B cell (primary cell): ENCODE results near the gene TPRA1. TPM values are rescaled to one million over a fixed set of nuclear protein-coding genes. Genes with fewer than 3 reads are reported as not detected.

ENCODE experiments used
- ATAC-seq: fragments of 200-7000 bp; cut with Tn5 transposase; one replicate; pipeline ENCODE4 v1.10.0; 2021; ENCODE audit warnings: low read depth, mild to moderate bottlenecking, moderate number of reproducible peaks, moderate library complexity
- CTCF ChIA-PET: fragments of 350-600 bp; sonication (Branson Sonifier 250); formaldehyde crosslinking; loops from one replicate; lab custom pipeline; 2021; ENCODE audit warnings: antibody characterized with exemption, inconsistent platforms; lab: Charles Lee
- POLR2A ChIA-PET: fragments of 350-600 bp; sonication (Branson Sonifier 250); formaldehyde crosslinking; loops from one replicate; lab custom pipeline; 2021; ENCODE audit warnings: antibody characterized with exemption; lab: Charles Lee
- DNase-seq: peaks from one replicate; pipeline ENCODE4 v3.0.0; 2013
- H2AFZ ChIP-seq: 2 replicates; pipeline ENCODE4 v1.6.1; 2012; ENCODE audit warnings: mild to moderate bottlenecking, low read depth, low read length; ENCODE audit not compliant: insufficient read depth, poor library complexity, severe bottlenecking
- H3K27ac ChIP-seq, 2 donors: 1 replicate in 1 of 2; 2 replicates in 1 of 2; pipeline ENCODE4 v1.5.1; 2012 to 2013; ENCODE audit warnings: low read length in 2 of 2, mild to moderate bottlenecking in 2 of 2, moderate library complexity in 1 of 2
- H3K27me3 ChIP-seq, 4 experiments: fragments of 200-600 bp in 1 of 4; sonication (generic) in 1 of 4; replicated peaks in 1 of 4; 1 replicate in 2 of 4; 2 replicates in 2 of 4; pipeline versions ENCODE4 v1.6.1 to v1.7.0; 2013 to 2016; ENCODE audit warnings: low read length in 3 of 4, mild to moderate bottlenecking in 2 of 4, mixed read lengths in 1 of 4, moderate library complexity in 1 of 4; ENCODE audit not compliant: insufficient read depth in 4 of 4, control insufficient read depth in 3 of 4; ENCODE audit errors: control extremely low read depth in 1 of 4
- H3K36me3 ChIP-seq, 2 experiments: replicated peaks in 1 of 2; 1 replicate in 1 of 2; 2 replicates in 1 of 2; pipeline versions ENCODE4 v1.6.1 to v1.7.1; 2013; ENCODE audit warnings: low read length in 1 of 2; ENCODE audit not compliant: insufficient read depth in 2 of 2, control insufficient read depth in 1 of 2; ENCODE audit errors: control extremely low read depth in 1 of 2, extremely low read depth in 1 of 2
- H3K4me1 ChIP-seq, 2 donors: fragments of 200-600 bp in 1 of 2; sonication (generic) in 1 of 2; 1 replicate in 1 of 2; 2 replicates in 1 of 2; pipeline versions ENCODE4 v1.5.1 to v1.6.1; 2013 to 2017; ENCODE audit warnings: low read length in 2 of 2; ENCODE audit not compliant: control insufficient read depth in 2 of 2, insufficient read depth in 2 of 2
- H3K4me2 ChIP-seq: replicated peaks from 2 replicates; pipeline ENCODE3; 2012; ENCODE audit warnings: mild to moderate bottlenecking, low read depth, low read length; ENCODE audit not compliant: poor library complexity, severe bottlenecking
- H3K4me3 ChIP-seq, 5 experiments: fragments of 200-600 bp in 1 of 5; sonication (generic) in 1 of 5; 1 replicate in 3 of 5; 2 replicates in 2 of 5; pipeline versions ENCODE4 v1.5.1 to v1.7.0; 2011 to 2016; ENCODE audit warnings: low read length in 4 of 5, mild to moderate bottlenecking in 4 of 5, low read depth in 2 of 5, control low read depth in 1 of 5, moderate library complexity in 1 of 5; ENCODE audit not compliant: insufficient read depth in 1 of 5; ENCODE audit errors: control extremely low read depth in 1 of 5, extremely low read depth in 1 of 5
- H3K79me2 ChIP-seq: fragments of 200-600 bp; sonication (generic); one replicate; pipeline ENCODE4 v1.6.0; 2016; ENCODE audit warnings: low read length; ENCODE audit not compliant: control insufficient read depth, insufficient read depth
- H3K9ac ChIP-seq: fragments of 200-600 bp; sonication (generic); 2 replicates; pipeline ENCODE4 v1.6.1; 2017; ENCODE audit warnings: mild to moderate bottlenecking, low read length, moderate library complexity
- H3K9me3 ChIP-seq, 3 donors: one replicate each; pipeline versions ENCODE4 v1.6.1 to v1.7.1; 2013; ENCODE audit warnings: low read length in 2 of 3; ENCODE audit not compliant: control insufficient read depth in 2 of 3, insufficient read depth in 1 of 3; ENCODE audit errors: control extremely low read depth in 1 of 3
- H4K20me1 ChIP-seq: 2 replicates; pipeline ENCODE4 v1.6.0; 2012; ENCODE audit warnings: mild to moderate bottlenecking, low read length; ENCODE audit not compliant: insufficient read depth, control insufficient read depth, poor library complexity, severe bottlenecking
- H3K27ac Mint-ChIP-seq: one replicate; pipeline ENCODE4 v1.8.0; 2021; ENCODE audit warnings: mixed read lengths
- H3K27me3 Mint-ChIP-seq: one replicate; pipeline ENCODE4 v1.8.0; 2021; ENCODE audit warnings: mixed read lengths
- H3K4me1 Mint-ChIP-seq: one replicate; pipeline ENCODE4 v1.8.0; 2021; ENCODE audit warnings: mixed read lengths
- H3K4me3 Mint-ChIP-seq: one replicate; pipeline ENCODE4 v1.8.0; 2021; ENCODE audit warnings: mixed read lengths
- H3K9me3 Mint-ChIP-seq: one replicate; pipeline ENCODE4 v1.8.0; 2022; ENCODE audit warnings: mixed read lengths; ENCODE audit not compliant: insufficient read depth
- CTCF ChIP-seq: fragments of 200-600 bp; IDR thresholded peaks from one replicate; pipeline ENCODE4 v1.8.0; 2022; ENCODE audit warnings: antibody characterized with exemption, mild to moderate bottlenecking
- EZH2 ChIP-seq: IDR thresholded peaks from 2 replicates; pipeline ENCODE4 v1.6.1; 2012; ENCODE audit warnings: borderline replicate concordance, low read depth, mild to moderate bottlenecking, moderate library complexity, low read length; ENCODE audit not compliant: insufficient read depth, poor library complexity, severe bottlenecking
- WGBS: methylation state at CpG from one replicate; pipeline ENCODE4 v1.1.5; 2013; ENCODE audit warnings: missing lambda C conversion rate; ENCODE audit not compliant: insufficient coverage; 5-methylcytosine and 5-hydroxymethylcytosine counted together
- intact Hi-C: fragments of 100-400 bp; cut with micrococcal nuclease; formaldehyde crosslinking; loops from one replicate; pipeline ENCODE4 v1.10.0; 2022
- polyA plus RNA-seq: library from polyadenylated mRNA; depleted of rRNA; stranded (reverse); fragments of >200 nt; gene quantifications from 2 replicates; pipeline ENCODE4 v1.2.3, GENCODE V29; 2012
- total RNA-seq, 2 donors: library from RNA; stranded (reverse); fragments of 120-200 nt in 1 of 2; gene quantifications; 1 replicate in 1 of 2; 2 replicates in 1 of 2; pipeline versions ENCODE4 v1.2.3 to v1.2.4, GENCODE V29; 2013 to 2022

Gene TPRA1
- total and polyA plus RNA-seq, 2 donors (not counting 1 experiment from before 2014, with no cell fraction given) = 19.8 to 27.7 TPM

- ChIA-PET CTCF (interaction anchor here (0.8 to 8.9 kb wide), 12 partner anchors 9 to 1033 kb away, joined by 3 to 119 read pairs (median 4); partner anchors contain the start of gene CHST13), POLR2A (interaction anchor here (0.6 to 0.7 kb wide), 2 partner anchors 846 to 1034 kb away, joined by 3 read pairs; no protein-coding TSS in a partner anchor)
- DNase-seq (peak; percentile 26), ATAC-seq (no peak)
- H3K27me3 ChIP-seq = peaks cover 0 to 3% (median 0%) of the 10 kb centered on the region in 4 experiments
- H3K4me3 Mint-ChIP-seq = peak overlapping the region; percentile 78
- 8% methylated on average over 24 of the region's 24 CpGs for WGBS
- peak overlapping the region; percentile 56 for H3K9ac ChIP-seq
- TF ChIP-seq CTCF = no peak
- no peak for TF ChIP-seq EZH2
- no peaks in the 10 kb centered on the region for H4K20me1 ChIP-seq
- H3K36me3 ChIP-seq = no peaks in the 10 kb centered on the region
- peak overlapping the region in 1 of 2 donors; percentile 2 for H3K27ac ChIP-seq
- H3K4me2 ChIP-seq = peak overlapping the region; percentile 81
- H3K9me3 Mint-ChIP-seq = no peaks in the 10 kb centered on the region
- H3K79me2 ChIP-seq = no peaks in the 10 kb centered on the region
- H3K4me1 Mint-ChIP-seq = peaks cover 9% of the 10 kb centered on the region
- H3K9me3 ChIP-seq = no peaks in the 10 kb centered on the region
- H3K27me3 Mint-ChIP-seq = peaks cover 15% of the 10 kb centered on the region
- intact Hi-C loops = no loop called here
- H2AFZ ChIP-seq = peak overlapping the region; percentile 87
- peak overlapping the region in 4 of 5 experiments; percentile 32 to 58 (median 51) for H3K4me3 ChIP-seq
- peak overlapping the region; percentile 41 for H3K27ac Mint-ChIP-seq
- H3K4me1 ChIP-seq = peaks cover 3 to 15% of the 10 kb centered on the region in 2 donors
Measured at GRCh38 chr3:127546970-127547733, 43.4 kb downstream of the TPRA1 start.

GRCh38 chr3:127546554-127546953 lies 44.0 kb downstream of the TPRA1 start:
- POLR2A ChIA-PET = no interaction called here
- TF ChIP-seq EZH2 (no peak), CTCF (no peak)
- ATAC-seq (no peak), DNase-seq (no peak)
- no peak overlapping the region for H3K27ac ChIP-seq
- no peaks in the 10 kb centered on the region for H3K36me3 ChIP-seq
- no peak overlapping the region for H3K4me3 ChIP-seq
- CTCF ChIA-PET = interaction anchor here (0.8 to 8.9 kb wide), 10 partner anchors 9 to 1412 kb away, joined by 3 to 119 read pairs (median 4); partner anchors contain the start of gene CHST13
- peaks cover 3 to 15% of the 10 kb centered on the region in 2 donors for H3K4me1 ChIP-seq
- peak overlapping the region; percentile 87 for H2AFZ ChIP-seq
- no peak overlapping the region for H3K27ac Mint-ChIP-seq
- H3K27me3 ChIP-seq = peaks cover 0 to 3% (median 0%) of the 10 kb centered on the region in 4 experiments
- no peak overlapping the region for H3K4me2 ChIP-seq
- intact Hi-C loops = no loop called here
- no peak overlapping the region for H3K9ac ChIP-seq
- 84% methylated on average over 6 of the region's 6 CpGs for WGBS
- no peaks in the 10 kb centered on the region for H4K20me1 ChIP-seq
- H3K9me3 Mint-ChIP-seq = no peaks in the 10 kb centered on the region
- H3K4me3 Mint-ChIP-seq = peak overlapping the region; percentile 78
- peaks cover 9% of the 10 kb centered on the region for H3K4me1 Mint-ChIP-seq
- peaks cover 13% of the 10 kb centered on the region for H3K27me3 Mint-ChIP-seq
- no peaks in the 10 kb centered on the region for H3K9me3 ChIP-seq
- no peaks in the 10 kb centered on the region for H3K79me2 ChIP-seq
